CD4-positive, alpha-beta T cell (primary cell): ENCODE measurements around the gene RRP8. TPM values are rescaled to one million over a fixed set of nuclear protein-coding genes. Genes with fewer than 3 reads are reported as not detected.

ENCODE experiments used
- ATAC-seq: fragments of 200-7000 bp; cut with Tn5 transposase; one replicate; pipeline ENCODE4 v1.10.0; 2022; ENCODE audit warnings: mild to moderate bottlenecking; ENCODE audit not compliant: poor library complexity
- CTCF ChIA-PET: fragments of 350-600 bp; sonication (Branson Sonifier 250); formaldehyde crosslinking; loops from one replicate; lab custom pipeline; 2021; ENCODE audit warnings: antibody characterized with exemption, inconsistent platforms; lab: Charles Lee
- POLR2A ChIA-PET: fragments of 350-600 bp; sonication (Branson Sonifier 250); formaldehyde crosslinking; loops from one replicate; lab custom pipeline; 2021; ENCODE audit warnings: antibody characterized with exemption, inconsistent platforms; lab: Charles Lee
- DNase-seq, 14 experiments: peaks; one replicate each; pipeline ENCODE4 v3.0.0-alpha.2; 2013 to 2020; ENCODE audit warnings: mixed read lengths in 2 of 14
- H3K27ac ChIP-seq, 2 donors: one replicate each; pipeline versions ENCODE4 v1.5.1 to v1.7.0; 2013; ENCODE audit warnings: low read length in 2 of 2, low read depth in 1 of 2, mild to moderate bottlenecking in 1 of 2
- H3K27me3 ChIP-seq, 2 experiments: 1 replicate in 1 of 2; 2 replicates in 1 of 2; pipeline versions ENCODE4 v1.6.1 to v1.7.0; 2013; ENCODE audit warnings: low read length in 2 of 2, control low read depth in 1 of 2, mild to moderate bottlenecking in 1 of 2, moderate library complexity in 1 of 2; ENCODE audit not compliant: insufficient read depth in 2 of 2, control insufficient read depth in 1 of 2
- H3K36me3 ChIP-seq: one replicate; pipeline ENCODE4 v1.6.1; 2013; ENCODE audit warnings: low read length, control low read depth; ENCODE audit not compliant: insufficient read depth
- H3K4me1 ChIP-seq: one replicate; pipeline ENCODE4 v1.6.1; 2013; ENCODE audit warnings: low read length, control low read depth; ENCODE audit not compliant: insufficient read depth
- H3K4me3 ChIP-seq: one replicate; pipeline ENCODE4 v1.5.1; 2013; ENCODE audit warnings: mild to moderate bottlenecking, low read length, moderate library complexity
- H3K9me3 ChIP-seq, 2 experiments: 1 replicate in 1 of 2; 2 replicates in 1 of 2; pipeline versions ENCODE4 v1.6.1 to v1.7.0; 2013; ENCODE audit warnings: low read length in 2 of 2, mild to moderate bottlenecking in 2 of 2, control low read depth in 1 of 2, moderate library complexity in 1 of 2; ENCODE audit not compliant: control insufficient read depth in 1 of 2, insufficient read depth in 1 of 2
- H3K27ac Mint-ChIP-seq: one replicate; pipeline ENCODE4 v1.8.0; 2020; ENCODE audit warnings: mixed read lengths
- H3K27me3 Mint-ChIP-seq: one replicate; pipeline ENCODE4 v1.8.0; 2021; ENCODE audit warnings: mixed read lengths
- H3K36me3 Mint-ChIP-seq: one replicate; pipeline ENCODE4 v1.8.0; 2021; ENCODE audit warnings: low read depth, mixed read lengths
- H3K4me1 Mint-ChIP-seq: one replicate; pipeline ENCODE4 v1.8.0; 2021; ENCODE audit warnings: low read depth, mixed read lengths
- H3K4me3 Mint-ChIP-seq: one replicate; pipeline ENCODE4 v1.8.0; 2020; ENCODE audit warnings: mild to moderate bottlenecking, mixed read lengths
- H3K9me3 Mint-ChIP-seq: one replicate; pipeline ENCODE4 v1.8.0; 2020; ENCODE audit warnings: mixed read lengths
- intact Hi-C, 2 experiments: fragments of 100-400 bp; cut with DNase I in 1 of 2; cut with micrococcal nuclease in 1 of 2; formaldehyde crosslinking; loops; one replicate each; pipeline versions ENCODE4 v1.15.1 to v1.9.0; 2023 to 2025; cut with DNase I, micrococcal nuclease
- polyA plus RNA-seq, 2 donors: library from polyadenylated mRNA; unstranded; fragments of 120-200 nt; gene quantifications; one replicate each; pipeline ENCODE4 v1.2.1, GENCODE V29; 2013
- total RNA-seq, 174 experiments: library from RNA in 2 of 174; stranded (reverse) in 2 of 174; gene quantifications; one replicate each; pipeline ENCODE4 v1.2.3 and lab custom pipeline; 2021 to 2026
- TF ChIP-seq, protein P1 (sequence below): fragments of 200-600 bp; IDR thresholded peaks from one replicate; pipeline ENCODE4 v1.8.0; 2022; ENCODE audit warnings: antibody characterized with exemption, mild to moderate bottlenecking

Gene RRP8
- 10 to 100 TPM; 25.7 to 27.3 TPM for total RNA-seq
- polyA plus RNA-seq (2013, experiment 1 of 2) = 18.2 TPM
- 20.2 TPM for polyA plus RNA-seq (2013, experiment 2 of 2)
- 29.7 to 91.1 (median 58.3) reads per million in 172 experiments for total RNA-seq (lab: John Stamatoyannopoulos, UW)

GRCh38 chr11:6603287-6604080, at the start of gene RRP8, which contains the start of gene ILK:
RRP8 (minus strand) TSS chr11:6603616; CDS start chr11:6603502, 114 bp downstream.
ILK (plus strand) TSS chr11:6603774; CDS start chr11:6604272, 498 bp downstream.
- Mint-ChIP-seq H3K36me3 (peaks cover 50% of the 10 kb centered on the region), H3K4me1 (peaks cover 22% of the 10 kb centered on the region)

DNA sequence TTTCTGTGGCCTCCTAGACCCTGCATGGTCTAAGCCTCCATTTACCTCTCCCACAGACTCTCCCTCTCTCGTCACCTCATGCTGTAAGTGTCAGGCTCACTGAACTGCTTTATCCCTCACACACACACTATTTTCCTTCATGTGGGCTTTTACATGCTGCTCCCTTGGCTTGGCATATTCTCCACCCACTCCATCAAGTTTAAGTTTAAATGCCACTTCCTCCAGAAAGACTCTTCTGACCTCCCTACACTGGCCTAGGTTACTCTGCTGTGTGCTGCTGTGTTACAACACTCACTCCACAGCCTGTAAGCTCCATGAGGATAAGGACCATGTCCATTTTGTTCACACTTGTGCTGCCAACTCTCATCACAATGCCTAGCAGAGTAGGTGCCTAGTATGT, 49.7 kb upstream of the RRP8 start:
- H3K27ac Mint-ChIP-seq = no peak overlapping the region
- H3K4me1 Mint-ChIP-seq = peaks cover 12% of the 10 kb centered on the region
- POLR2A ChIA-PET = interaction anchor here (1.1 kb wide), 1 partner anchor 30 kb away, joined by 5 read pairs; the partner anchor contains the start of gene MRPL17
- intact Hi-C loops = no loop called here
- no peak overlapping the region for H3K4me3 ChIP-seq
- no peak for DNase-seq
- no peak overlapping the region for H3K27ac ChIP-seq
- H3K4me1 ChIP-seq = peaks cover 36% of the 10 kb centered on the region
- no peak overlapping the region for H3K4me3 Mint-ChIP-seq
- H3K9me3 Mint-ChIP-seq = no peaks in the 10 kb centered on the region
- no peaks in the 10 kb centered on the region for H3K36me3 Mint-ChIP-seq
- H3K9me3 ChIP-seq = no peaks in the 10 kb centered on the region
- CTCF ChIA-PET = no interaction called here
- no peaks in the 10 kb centered on the region for H3K27me3 Mint-ChIP-seq
- TF ChIP-seq, protein P1, sequence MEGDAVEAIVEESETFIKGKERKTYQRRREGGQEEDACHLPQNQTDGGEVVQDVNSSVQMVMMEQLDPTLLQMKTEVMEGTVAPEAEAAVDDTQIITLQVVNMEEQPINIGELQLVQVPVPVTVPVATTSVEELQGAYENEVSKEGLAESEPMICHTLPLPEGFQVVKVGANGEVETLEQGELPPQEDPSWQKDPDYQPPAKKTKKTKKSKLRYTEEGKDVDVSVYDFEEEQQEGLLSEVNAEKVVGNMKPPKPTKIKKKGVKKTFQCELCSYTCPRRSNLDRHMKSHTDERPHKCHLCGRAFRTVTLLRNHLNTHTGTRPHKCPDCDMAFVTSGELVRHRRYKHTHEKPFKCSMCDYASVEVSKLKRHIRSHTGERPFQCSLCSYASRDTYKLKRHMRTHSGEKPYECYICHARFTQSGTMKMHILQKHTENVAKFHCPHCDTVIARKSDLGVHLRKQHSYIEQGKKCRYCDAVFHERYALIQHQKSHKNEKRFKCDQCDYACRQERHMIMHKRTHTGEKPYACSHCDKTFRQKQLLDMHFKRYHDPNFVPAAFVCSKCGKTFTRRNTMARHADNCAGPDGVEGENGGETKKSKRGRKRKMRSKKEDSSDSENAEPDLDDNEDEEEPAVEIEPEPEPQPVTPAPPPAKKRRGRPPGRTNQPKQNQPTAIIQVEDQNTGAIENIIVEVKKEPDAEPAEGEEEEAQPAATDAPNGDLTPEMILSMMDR = no peak
- H3K27me3 ChIP-seq = no peaks in the 10 kb centered on the region
- ATAC-seq = no peak
- no peaks in the 10 kb centered on the region for H3K36me3 ChIP-seq

More at GRCh38 chr11:6603287-6604080, at the start of gene RRP8, which contains the start of gene ILK:
- peak within 1 kb of the TSS; percentile 78 for H3K4me3 ChIP-seq
- ATAC-seq (peak; percentile 75), DNase-seq (peak; percentile 73 to 94 (median 83))
- TF ChIP-seq, protein P1 = no peak
- H3K9me3 Mint-ChIP-seq = no peaks in the 10 kb centered on the region
- CTCF ChIA-PET = interaction anchor here (1.2 to 2.7 kb wide), 7 partner anchors 9 to 125 kb away, joined by 4 to 33 read pairs (median 4); partner anchors contain the start of genes MRPL17, TAF10 and TPP1
- peak within 1 kb of the TSS; percentile 81 to 87 for H3K27ac ChIP-seq
- H3K4me3 Mint-ChIP-seq = no peak within 1 kb of the TSS
- no peaks in the 10 kb centered on the region for H3K27me3 ChIP-seq
- intact Hi-C loops = loop anchor here (1.0 to 5.0 kb wide), 9 partner anchors 15 to 1384 kb away; partner anchors contain the start of genes ARFIP2 (in 2 of the 2), TIMM10B (in 2 of the 2), CNGA4 (in 1 of the 2) and EIF3F (in 1 of the 2)
- H3K27ac Mint-ChIP-seq = no peak within 1 kb of the TSS
- H3K4me1 ChIP-seq = peaks cover 73% of the 10 kb centered on the region
- no peaks in the 10 kb centered on the region for H3K27me3 Mint-ChIP-seq
- POLR2A ChIA-PET = interaction anchor here (0.8 to 4.0 kb wide), 15 partner anchors 9 to 201 kb away, joined by 3 to 57 read pairs (median 5); partner anchors contain the start of genes APBB1, ARFIP2, MRPL17 and TAF10
- H3K36me3 ChIP-seq = peaks cover 40% of the 10 kb centered on the region
- H3K9me3 ChIP-seq = no peaks in the 10 kb centered on the region

- CTCF ChIA-PET = interaction anchor here (1.1 kb wide), 1 partner anchor 16 kb away, joined by 4 read pairs; no protein-coding TSS in a partner anchor
- TF ChIP-seq, protein P1 = no peak
- Histone ChIP-seq H3K36me3 (no peaks in the 10 kb centered on the region), H3K9me3 (no peaks in the 10 kb centered on the region), H3K4me3 (no peak overlapping the region), H3K4me1 (peaks cover 44% of the 10 kb centered on the region), H3K27ac (no peak overlapping the region), H3K27me3 (no peaks in the 10 kb centered on the region)
- no peaks in the 10 kb centered on the region for H3K9me3 Mint-ChIP-seq
- POLR2A ChIA-PET = interaction anchor here (1.1 kb wide), 2 partner anchors 13 to 40 kb away, joined by 3 read pairs; partner anchors contain the start of gene TAF10
- H3K4me3 Mint-ChIP-seq = no peak overlapping the region
- H3K27ac Mint-ChIP-seq = no peak overlapping the region
- peaks cover 12% of the 10 kb centered on the region for H3K4me1 Mint-ChIP-seq
- H3K36me3 Mint-ChIP-seq = no peaks in the 10 kb centered on the region
- H3K27me3 Mint-ChIP-seq = no peaks in the 10 kb centered on the region
- DNase-seq (no peak), ATAC-seq (no peak)
- intact Hi-C loops = no loop called here
Observed at GRCh38 chr11:6652182-6652581, 48.8 kb upstream of the RRP8 start.
